GM21390 (cell line): ENCODE measurements around the gene AP2A1.
"Not testable (repeated sequence)": the region's sequence is repeated elsewhere in the genome, so short reads cannot be mapped to it uniquely, and the experiment has no call there.

Experiments
- ATAC-seq: cut with Tn5 transposase; IDR thresholded peaks from one replicate; pipeline ENCODE4 v1.9.1; 2021; ENCODE audit not compliant: unreplicated experiment

Gene AP2A1

GRCh38 chr19:49811328-49811727 is 44.5 kb downstream of the AP2A1 start:
- no peak for ATAC-seq

- no peak for ATAC-seq
These were observed 45.7 kb downstream of the AP2A1 start for GRCh38 chr19:49812452-49812996.

- ATAC-seq, result no peak
These were observed 46.4 kb downstream of the AP2A1 start, which contains the start of gene FUZ for GRCh38 chr19:49812997-49813861. TSS of gene FUZ (minus strand) at chr19:49813292. CDS start at chr19:49813106, 186 bp downstream.

GRCh38 chr19:49814010-49814409 is 47.2 kb downstream of the AP2A1 start:
- no peak for ATAC-seq

GRCh38 chr19:49816590-49816989 is 49.8 kb downstream of the AP2A1 start:
- ATAC-seq, result no peak

- ATAC-seq, result peak; percentile 71
These were observed 51.3 kb downstream of the AP2A1 start, which contains the start of gene MED25 for GRCh38 chr19:49817964-49818648. TSS of gene MED25 (plus strand) at chr19:49818289. CDS start at chr19:49818342, 53 bp downstream.

- ATAC-seq, result no peak
These were observed 52.0 kb downstream of the AP2A1 start for GRCh38 chr19:49818649-49819370.

- ATAC-seq, result not testable (repeated sequence)
These were observed 52.8 kb downstream of the AP2A1 start for GRCh38 chr19:49819452-49820115.

- ATAC-seq, result no peak
These were observed 53.3 kb downstream of the AP2A1 start for GRCh38 chr19:49820125-49820524.

GRCh38 chr19:49823472-49823871 is 56.7 kb downstream of the AP2A1 start:
- ATAC-seq, result no peak

- ATAC-seq, result no peak
These were observed 57.9 kb downstream of the AP2A1 start for GRCh38 chr19:49824662-49825061.

GRCh38 chr19:49827034-49827433 is 60.2 kb downstream of the AP2A1 start:
- no peak for ATAC-seq

GRCh38 chr19:49829200-49829599 is 62.4 kb downstream of the AP2A1 start:
- no peak for ATAC-seq

- ATAC-seq, result no peak
These were observed 62.9 kb downstream of the AP2A1 start for GRCh38 chr19:49829721-49830120.

GRCh38 chr19:49830766-49831165 is 64.0 kb downstream of the AP2A1 start:
- ATAC-seq, result no peak

GRCh38 chr19:49831592-49831991 is 64.8 kb downstream of the AP2A1 start:
- ATAC-seq, result no peak

GRCh38 chr19:49832556-49832955 is 65.8 kb downstream of the AP2A1 start:
- ATAC-seq, result no peak

GRCh38 chr19:49833599-49833998 is 66.8 kb downstream of the AP2A1 start:
- ATAC-seq, result no peak

- ATAC-seq, result no peak
These were observed 68.8 kb downstream of the AP2A1 start for GRCh38 chr19:49835562-49835961.

GRCh38 chr19:49836176-49837008 is 69.6 kb downstream of the AP2A1 start:
- no peak for ATAC-seq
